GM19463 (cell line): ENCODE results near the gene CLTRN.

Source experiments
- ATAC-seq: cut with Tn5 transposase; IDR thresholded peaks from one replicate; pipeline ENCODE4 v1.9.1; 2021; ENCODE audit warnings: mild to moderate bottlenecking, moderate library complexity; ENCODE audit not compliant: unreplicated experiment

CLTRN gene

DNA sequence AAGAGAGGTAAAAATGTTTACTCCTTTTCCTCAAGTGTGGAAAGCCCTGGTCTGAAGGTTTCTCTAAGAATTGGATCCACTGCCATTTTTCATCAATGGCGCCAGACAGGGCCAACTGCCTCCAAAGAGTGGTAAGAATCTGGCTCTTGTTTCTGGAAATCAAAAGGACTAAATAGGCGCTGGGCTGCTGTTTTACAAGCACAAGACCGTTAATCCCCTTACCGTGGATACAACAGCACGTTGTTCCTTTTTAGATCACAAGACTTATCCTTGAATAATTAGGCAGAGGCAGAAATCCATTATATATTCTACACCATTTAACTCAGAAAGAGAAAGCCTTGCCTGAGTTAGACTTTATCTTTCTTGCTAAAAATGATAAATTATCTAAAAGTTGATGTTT lies 10.6 kb downstream of the CLTRN start:
- no peak for ATAC-seq

DNA sequence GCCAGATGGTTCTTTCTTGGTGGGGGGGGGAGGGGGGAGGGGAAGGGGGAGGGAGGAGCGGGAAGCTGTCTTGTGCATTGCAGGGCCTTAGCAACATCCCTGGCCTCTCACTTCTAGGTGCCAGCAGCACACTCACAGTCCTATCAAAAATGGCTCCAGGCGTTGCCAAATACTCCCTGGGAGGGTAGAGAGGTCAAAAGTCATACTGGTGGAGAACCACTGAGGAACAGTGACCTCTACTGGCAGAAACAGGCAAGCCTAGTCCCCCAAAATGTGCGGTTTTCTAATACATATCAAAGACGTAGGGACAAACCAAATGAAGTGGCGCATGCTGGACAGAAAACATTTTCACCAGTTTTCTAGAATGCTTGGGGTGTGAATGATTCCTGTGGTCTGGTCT lies 17.1 kb downstream of the CLTRN start:
- peak; percentile 61 for ATAC-seq

GRCh38 chrX:15646543-15646942 lies 18.1 kb downstream of the CLTRN start:
- no peak for ATAC-seq

DNA sequence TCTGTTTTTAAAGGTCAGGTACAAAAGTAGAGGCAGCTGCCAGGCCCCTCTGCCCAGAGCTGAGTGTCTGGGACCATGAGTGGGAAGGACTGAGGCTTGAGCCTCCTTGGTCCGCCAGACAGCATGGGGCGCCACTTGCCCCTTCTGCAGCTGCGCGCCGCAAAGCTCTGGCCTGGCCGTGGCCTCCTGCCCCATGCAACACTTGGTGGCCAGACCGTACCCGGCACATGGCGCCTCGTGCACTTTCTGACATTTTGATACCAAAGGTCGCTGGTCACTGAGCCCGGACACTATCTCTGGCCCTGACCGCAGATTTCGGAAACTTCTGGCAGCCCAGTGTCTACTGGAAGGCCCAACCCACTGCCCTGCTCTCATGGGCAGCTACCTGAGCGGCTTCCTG lies 18.6 kb downstream of the CLTRN start:
- no peak for ATAC-seq

DNA sequence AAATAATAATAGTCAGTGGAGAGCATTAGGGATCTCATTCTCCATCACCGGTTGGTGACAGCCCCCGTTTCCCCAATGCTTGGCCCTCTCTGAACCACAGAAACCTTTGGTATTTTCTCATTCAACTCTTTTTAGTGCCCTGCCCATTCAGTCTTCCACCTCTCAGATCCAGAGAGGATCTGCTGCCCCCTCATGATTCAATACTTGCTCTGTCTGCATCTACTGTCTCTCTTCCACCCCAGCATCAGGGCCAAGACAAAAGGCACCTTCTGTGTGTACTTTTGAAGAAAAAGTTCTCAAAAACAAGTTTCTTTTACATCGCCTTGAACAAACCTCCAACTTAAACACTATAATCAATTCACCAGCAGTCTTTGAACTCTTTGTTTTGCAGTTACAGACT lies 19.3 kb downstream of the CLTRN start:
- no peak for ATAC-seq

DNA sequence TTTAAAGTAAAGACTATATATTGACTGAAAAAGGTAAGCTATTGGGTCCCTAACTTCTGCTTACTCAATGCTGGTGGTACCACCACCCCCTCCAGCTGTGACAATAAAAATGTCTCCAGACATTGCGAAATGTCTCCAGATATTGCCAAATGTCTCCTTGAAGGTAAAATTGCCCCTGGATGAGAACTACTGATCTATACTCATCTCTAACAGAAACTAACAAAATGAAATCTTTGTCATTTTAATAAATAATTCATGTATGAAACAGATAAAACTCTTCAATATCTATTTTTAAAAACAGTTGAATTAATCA lies 20.1 kb downstream of the CLTRN start:
- ATAC-seq: no peak

DNA sequence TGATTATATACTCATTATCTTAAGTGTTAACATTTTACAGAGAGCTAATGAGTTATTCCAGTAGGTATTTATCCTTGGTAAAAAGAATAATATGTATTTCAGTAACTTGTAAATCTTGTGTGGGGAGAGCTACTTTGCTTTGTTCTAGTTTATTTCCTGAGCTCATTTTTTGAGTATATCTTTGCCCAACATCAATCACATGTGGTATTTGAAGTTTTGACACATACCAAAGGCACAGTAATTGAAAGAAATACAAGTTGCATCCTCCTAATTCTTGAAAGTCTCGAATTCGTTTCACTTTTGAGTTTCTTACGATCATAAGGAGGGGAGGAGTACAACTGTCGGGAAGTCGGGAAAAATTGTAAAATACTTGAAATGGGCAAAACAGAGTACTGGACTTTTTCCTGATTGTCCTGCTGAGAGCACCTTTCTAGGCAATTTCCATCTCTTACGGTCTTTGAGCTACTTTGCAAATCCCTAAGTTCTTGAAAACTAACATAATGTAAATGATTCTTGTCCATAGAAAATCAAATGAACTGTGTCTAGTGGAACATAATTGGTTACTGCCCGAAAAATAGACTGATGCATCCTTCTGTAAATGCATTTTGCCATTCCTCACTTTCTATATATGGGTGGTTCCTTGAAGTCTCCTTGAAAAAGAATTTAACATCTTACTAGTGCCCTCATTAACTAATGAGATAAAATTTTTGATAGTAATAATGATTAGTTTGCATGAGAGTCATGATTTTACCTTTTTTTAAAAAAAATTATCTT lies 20.6 kb downstream of the CLTRN start:
- no peak for ATAC-seq

- no peak for ATAC-seq
Measured at GRCh38 chrX:15631637-15632036, 33.0 kb downstream of the CLTRN start.

DNA sequence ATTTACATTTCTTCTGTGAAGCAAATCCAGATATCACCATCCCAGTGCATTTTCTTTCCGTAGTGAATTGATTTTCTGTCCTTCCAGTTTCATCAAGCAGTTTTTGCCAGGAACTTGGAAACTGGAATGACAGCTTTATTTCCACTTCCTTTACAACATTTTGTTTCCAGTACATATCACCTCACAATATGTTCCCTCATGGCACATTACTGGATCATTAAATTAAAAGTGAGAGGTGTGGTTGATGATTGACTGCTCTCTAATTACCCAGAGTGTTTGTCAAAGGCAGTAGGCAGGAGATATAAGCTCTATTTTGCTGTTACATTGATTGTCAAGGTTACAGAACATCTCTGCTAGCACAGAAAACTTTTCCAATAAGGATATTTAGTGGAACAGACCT lies 41.6 kb downstream of the CLTRN start:
- no peak for ATAC-seq

GRCh38 chrX:15619053-15619755 lies 45.4 kb downstream of the CLTRN start:
- no peak for ATAC-seq

DNA sequence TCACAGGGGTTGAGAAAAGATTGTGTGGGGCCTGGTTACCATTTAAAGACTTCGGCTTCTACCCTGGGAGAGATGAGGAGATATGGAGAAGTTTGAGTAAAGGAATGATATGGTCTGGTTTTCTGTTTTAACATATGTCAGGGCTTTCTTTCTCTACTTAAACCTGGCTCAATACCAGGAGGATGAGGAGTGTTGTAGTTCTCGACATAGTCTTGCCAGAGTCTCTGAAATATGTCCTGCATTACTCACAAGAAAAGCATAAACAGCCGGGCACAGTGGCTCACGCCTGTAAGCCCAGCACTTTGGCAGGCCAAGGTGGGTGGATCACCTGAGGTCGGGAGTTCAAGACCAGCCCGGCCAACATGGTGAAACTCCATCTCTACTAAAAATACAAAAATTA lies 47.5 kb downstream of the CLTRN start:
- ATAC-seq: no peak

GRCh38 chrX:15616531-15616930 lies 48.1 kb downstream of the CLTRN start:
- ATAC-seq: no peak

- ATAC-seq: no peak
Measured at GRCh38 chrX:15607067-15607466, 57.5 kb downstream of the CLTRN start.

DNA sequence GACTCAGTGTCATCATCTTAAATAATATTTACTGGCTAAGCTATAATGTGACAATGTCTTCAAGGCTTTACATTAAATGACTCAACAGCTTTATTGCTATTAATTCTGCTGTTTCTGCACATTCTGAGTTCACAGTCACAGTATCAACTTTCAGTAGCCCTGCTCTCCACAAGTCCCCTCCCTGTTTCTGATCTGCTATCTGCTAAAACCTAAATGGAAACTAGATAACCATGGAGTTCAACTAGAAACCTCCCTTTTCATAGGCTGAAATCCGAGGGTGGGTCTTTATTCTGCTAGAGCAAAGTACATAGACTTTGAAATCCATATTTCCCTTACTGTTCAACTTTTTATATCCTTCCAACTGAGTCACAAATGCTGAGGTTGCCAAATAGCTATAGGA lies 58.5 kb downstream of the CLTRN start:
- no peak for ATAC-seq

GRCh38 chrX:15605226-15605625 lies 59.4 kb downstream of the CLTRN start:
- no peak for ATAC-seq

GRCh38 chrX:15602761-15603160 lies 61.8 kb downstream of the CLTRN start:
- ATAC-seq: no peak

DNA sequence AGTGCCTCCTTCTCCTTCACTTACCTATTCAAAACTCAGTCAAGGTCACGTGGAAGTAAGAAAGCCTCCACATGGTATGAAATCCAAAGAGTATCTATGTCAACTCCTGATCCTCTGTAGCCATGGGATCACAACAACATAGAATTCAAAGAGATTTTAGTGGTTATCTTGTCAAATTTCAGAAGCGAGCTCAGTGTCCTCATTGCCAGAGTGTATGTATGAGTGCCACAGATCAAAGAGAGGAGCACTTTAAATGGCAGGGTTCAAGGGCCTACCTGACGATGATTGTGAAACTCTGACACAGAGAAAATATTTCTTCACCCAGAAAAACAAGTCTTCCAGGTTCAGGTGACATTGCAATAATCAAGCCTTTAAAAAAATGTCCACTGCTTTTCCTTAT lies 62.7 kb downstream of the CLTRN start:
- ATAC-seq: no peak

GRCh38 chrX:15600745-15601144 lies 63.9 kb downstream of the CLTRN start, which contains the start of gene ACE2:
Gene ACE2 (minus strand): TSS chrX:15600960. CDS start chrX:15600911, 49 bp downstream.
- ATAC-seq: no peak

DNA sequence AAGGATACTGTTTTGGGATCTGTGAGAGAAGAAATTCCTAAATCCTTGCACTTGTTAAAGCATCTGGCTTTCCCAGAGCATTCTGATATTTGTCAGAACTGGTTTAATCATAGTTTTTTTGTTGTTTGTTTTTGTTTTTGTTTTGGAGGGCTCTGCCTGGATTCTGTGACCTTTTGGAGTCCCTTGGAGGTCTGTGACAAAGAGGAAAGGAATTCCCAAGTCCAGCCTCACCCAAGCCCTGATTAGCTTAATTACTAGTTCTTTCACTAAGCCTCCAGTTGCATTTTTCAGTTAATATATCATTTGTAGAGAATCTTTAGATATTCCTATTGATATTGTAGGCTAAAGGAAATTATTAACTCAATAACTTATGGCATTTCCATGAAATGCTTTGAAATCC lies 64.6 kb downstream of the CLTRN start:
- ATAC-seq: no peak

GRCh38 chrX:15599461-15599860 lies 65.1 kb downstream of the CLTRN start:
- no peak for ATAC-seq

DNA sequence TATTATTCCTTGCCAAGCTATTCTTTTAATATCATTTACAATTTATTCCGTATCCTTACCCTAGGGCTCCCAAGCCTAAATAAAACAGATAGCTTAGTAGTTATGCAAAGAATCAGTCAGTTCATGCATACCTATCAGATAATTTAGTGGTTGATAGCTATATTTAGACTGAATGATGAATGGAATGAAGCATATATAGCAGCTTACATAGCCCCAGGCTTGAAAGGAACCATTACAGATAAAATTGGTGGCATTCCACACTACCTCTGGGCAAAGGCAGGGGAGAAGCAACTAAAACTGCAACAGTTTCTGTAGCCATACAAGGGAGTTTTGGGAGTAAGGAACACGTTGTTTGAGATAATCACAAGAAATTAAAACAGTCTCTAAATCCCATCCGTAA lies 66.6 kb downstream of the CLTRN start:
- ATAC-seq: no peak

- no peak for ATAC-seq
Measured at GRCh38 chrX:15594371-15594770, 70.2 kb downstream of the CLTRN start.
